ENCODE measurements around the gene WASF2. TPM values are rescaled to one million over a fixed set of nuclear protein-coding genes. Genes with fewer than 3 reads are reported as not detected.
"Not testable (repeated sequence)": the region's sequence is repeated elsewhere in the genome, so short reads cannot be mapped to it uniquely, and the experiment has no call there.

The WASF2 gene
- polyA plus RNA-seq, 1 experiment, result 62.7 TPM

GRCh38 chr1:27388337-27389005, 101.5 kb downstream of the WASF2 start:
- H3K9me3 ChIP-seq (ENCODE audit: control insufficient read depth, insufficient read depth, low read length), result no peaks in the 10 kb centered on the region
- H3K27ac ChIP-seq (ENCODE audit: low read depth, low read length), result no peak overlapping the region
- CTCF ChIA-PET, result interaction anchor here (0.7 to 7.3 kb wide), 5 partner anchors 20 to 280 kb away, joined by 3 to 124 read pairs (median 8); no protein-coding TSS in a partner anchor
- peaks cover 9% of the 10 kb centered on the region for H3K27me3 ChIP-seq (ENCODE audit: control insufficient read depth, insufficient read depth, low read length)
- DNase-seq (ENCODE audit: low read depth, low spot score), result no peak
- TF ChIP-seq, protein P1, sequence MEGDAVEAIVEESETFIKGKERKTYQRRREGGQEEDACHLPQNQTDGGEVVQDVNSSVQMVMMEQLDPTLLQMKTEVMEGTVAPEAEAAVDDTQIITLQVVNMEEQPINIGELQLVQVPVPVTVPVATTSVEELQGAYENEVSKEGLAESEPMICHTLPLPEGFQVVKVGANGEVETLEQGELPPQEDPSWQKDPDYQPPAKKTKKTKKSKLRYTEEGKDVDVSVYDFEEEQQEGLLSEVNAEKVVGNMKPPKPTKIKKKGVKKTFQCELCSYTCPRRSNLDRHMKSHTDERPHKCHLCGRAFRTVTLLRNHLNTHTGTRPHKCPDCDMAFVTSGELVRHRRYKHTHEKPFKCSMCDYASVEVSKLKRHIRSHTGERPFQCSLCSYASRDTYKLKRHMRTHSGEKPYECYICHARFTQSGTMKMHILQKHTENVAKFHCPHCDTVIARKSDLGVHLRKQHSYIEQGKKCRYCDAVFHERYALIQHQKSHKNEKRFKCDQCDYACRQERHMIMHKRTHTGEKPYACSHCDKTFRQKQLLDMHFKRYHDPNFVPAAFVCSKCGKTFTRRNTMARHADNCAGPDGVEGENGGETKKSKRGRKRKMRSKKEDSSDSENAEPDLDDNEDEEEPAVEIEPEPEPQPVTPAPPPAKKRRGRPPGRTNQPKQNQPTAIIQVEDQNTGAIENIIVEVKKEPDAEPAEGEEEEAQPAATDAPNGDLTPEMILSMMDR (IDR thresholded peaks at IDR 0.05; ENCODE audit: low read depth, low read length), result peak; percentile 89
- POLR2A ChIA-PET, result no interaction called here
- no peak overlapping the region for H3K4me3 ChIP-seq (ENCODE audit: low read depth, low read length)

DNA sequence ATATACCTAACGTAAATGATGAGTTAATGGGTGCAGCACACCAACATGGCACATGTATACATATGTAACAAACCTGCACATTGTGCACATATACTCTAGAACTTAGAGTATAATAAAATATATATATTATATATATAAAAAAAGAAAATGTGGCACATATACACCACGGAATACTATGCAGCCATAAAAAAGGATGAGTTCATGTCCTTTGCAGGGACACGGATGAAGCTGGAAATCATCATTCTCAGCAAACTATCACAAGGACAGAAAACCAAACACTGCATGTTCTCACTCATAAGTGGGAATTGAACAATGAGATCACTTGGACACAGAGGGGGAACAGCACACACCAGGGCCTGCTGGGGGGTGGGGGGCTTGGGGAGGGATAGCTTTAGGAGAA, 105.2 kb downstream of the WASF2 start:
- H3K27me3 ChIP-seq (ENCODE audit: control insufficient read depth, insufficient read depth, low read length), result peaks cover 25% of the 10 kb centered on the region
- H3K4me3 ChIP-seq (ENCODE audit: low read depth, low read length); H3K9me3 ChIP-seq (ENCODE audit: control insufficient read depth, insufficient read depth, low read length); H3K27ac ChIP-seq (ENCODE audit: low read depth, low read length); DNase-seq (ENCODE audit: low read depth, low spot score): not testable (repeated sequence)
- ChIA-PET POLR2A (interaction anchor here (0.6 kb wide), 1 partner anchor 93 kb away, joined by 4 read pairs; no protein-coding TSS in a partner anchor), CTCF (interaction anchor here (0.9 to 1.8 kb wide), 3 partner anchors 10 to 28 kb away, joined by 4 to 6 read pairs (median 4); partner anchors contain the start of gene MAP3K6)

DNA sequence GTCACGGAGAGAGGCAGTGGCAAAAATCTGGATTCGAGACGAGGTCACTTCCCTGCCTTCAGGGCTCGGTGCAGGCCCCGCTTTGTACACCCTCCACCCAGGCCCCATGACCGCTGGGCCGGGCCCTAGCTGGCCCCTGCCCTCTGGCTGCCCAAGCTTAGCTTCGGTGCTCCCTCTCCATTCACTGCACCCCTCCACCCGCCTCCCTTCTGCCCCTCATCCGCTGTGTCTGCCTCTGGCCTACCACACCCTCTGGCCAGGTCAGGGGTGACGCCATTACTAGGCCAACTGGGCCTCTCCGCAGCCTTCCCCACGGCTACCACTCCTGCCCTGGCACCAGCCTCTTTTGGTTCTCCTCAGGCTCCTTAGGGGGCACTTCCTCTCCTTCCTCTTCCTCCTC, 106.3 kb downstream of the WASF2 start:
- CTCF ChIA-PET, result interaction anchor here (0.7 to 2.3 kb wide), 4 partner anchors 8 to 17 kb away, joined by 3 to 8 read pairs (median 5); partner anchors contain the start of gene MAP3K6
- Histone ChIP-seq H3K9me3 (ENCODE audit: control insufficient read depth, insufficient read depth, low read length) (no peaks in the 10 kb centered on the region), H3K27ac (ENCODE audit: low read depth, low read length) (no peak overlapping the region), H3K4me3 (ENCODE audit: low read depth, low read length) (no peak overlapping the region), H3K27me3 (ENCODE audit: control insufficient read depth, insufficient read depth, low read length) (peaks cover 25% of the 10 kb centered on the region)
- TF ChIP-seq, protein P1 (IDR thresholded peaks at IDR 0.05; ENCODE audit: low read depth, low read length), result no peak
- POLR2A ChIA-PET, result no interaction called here
- DNase-seq (ENCODE audit: low read depth, low spot score), result no peak

GRCh38 chr1:27383039-27383605, 106.8 kb downstream of the WASF2 start, which contains the start of gene CD164L2:
Gene CD164L2 (minus strand): TSS chr1:27383333. CDS start chr1:27383239, 94 bp downstream.
- peaks cover 25% of the 10 kb centered on the region for H3K27me3 ChIP-seq (ENCODE audit: control insufficient read depth, insufficient read depth, low read length)
- no peak within 1 kb of the TSS for H3K4me3 ChIP-seq (ENCODE audit: low read depth, low read length)
- TF ChIP-seq, protein P1 (IDR thresholded peaks at IDR 0.05; ENCODE audit: low read depth, low read length), result no peak
- H3K9me3 ChIP-seq (ENCODE audit: control insufficient read depth, insufficient read depth, low read length), result no peaks in the 10 kb centered on the region
- ChIA-PET POLR2A (no interaction called here), CTCF (interaction anchor here (0.7 to 2.3 kb wide), 4 partner anchors 8 to 86 kb away, joined by 3 to 8 read pairs (median 4); partner anchors contain the start of gene MAP3K6)
- DNase-seq (ENCODE audit: low read depth, low spot score), result no peak
- H3K27ac ChIP-seq (ENCODE audit: low read depth, low read length), result no peak within 1 kb of the TSS

DNA sequence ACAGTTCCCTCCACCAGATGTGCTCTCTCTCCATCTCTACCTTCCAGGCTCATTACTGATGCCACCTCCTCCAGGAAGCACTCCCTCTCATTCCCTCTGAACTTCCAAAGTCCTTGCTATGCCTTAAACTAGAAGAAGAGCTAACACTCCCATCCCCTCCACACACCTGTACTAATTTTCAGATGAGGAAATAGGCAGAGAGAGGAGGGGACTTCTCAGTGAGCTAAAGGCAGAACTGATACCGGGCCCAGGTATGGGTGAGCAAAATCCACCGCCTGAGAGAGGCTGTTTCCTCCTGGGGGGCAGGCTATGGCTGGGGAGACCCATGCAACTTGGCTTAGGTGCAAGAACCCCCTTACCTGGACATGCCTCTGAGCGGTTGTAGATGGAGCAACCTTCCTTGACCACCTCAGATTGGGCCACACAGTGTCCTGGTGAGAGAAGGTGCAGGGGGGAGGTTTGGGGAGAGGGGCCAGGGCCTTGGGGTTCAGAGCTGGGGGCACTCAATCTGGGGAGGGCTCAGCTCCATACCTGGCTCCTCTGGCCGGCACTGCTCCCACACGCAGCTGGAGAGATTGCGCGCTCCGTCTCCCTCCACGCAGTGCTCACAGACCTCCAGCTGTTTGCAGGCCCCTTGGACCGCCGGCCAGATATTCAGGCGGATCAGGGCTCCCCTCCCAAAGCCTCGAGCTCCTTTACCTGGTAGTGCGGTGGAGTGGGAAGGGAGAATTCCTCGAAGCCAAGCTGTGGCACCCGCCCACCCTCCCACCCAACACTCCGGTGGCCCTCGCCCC, 107.8 kb downstream of the WASF2 start:
- TF ChIP-seq, protein P1 (IDR thresholded peaks at IDR 0.05; ENCODE audit: low read depth, low read length), result no peak
- H3K27me3 ChIP-seq (ENCODE audit: control insufficient read depth, insufficient read depth, low read length), result peaks cover 25% of the 10 kb centered on the region
- no peak overlapping the region for H3K27ac ChIP-seq (ENCODE audit: low read depth, low read length)
- no peaks in the 10 kb centered on the region for H3K9me3 ChIP-seq (ENCODE audit: control insufficient read depth, insufficient read depth, low read length)
- POLR2A ChIA-PET, result no interaction called here
- no peak overlapping the region for H3K4me3 ChIP-seq (ENCODE audit: low read depth, low read length)
- DNase-seq (ENCODE audit: low read depth, low spot score), result no peak
- CTCF ChIA-PET, result interaction anchor here (0.9 to 2.3 kb wide), 5 partner anchors 9 to 85 kb away, joined by 3 to 8 read pairs (median 4); no protein-coding TSS in a partner anchor

Measured in AG04450 (cell line).